ENCODE results near the gene GRIK2.
A peak's percentile ranks its signal among the peaks of the same experiment; 100 is the strongest.

GRIK2 gene

DNA sequence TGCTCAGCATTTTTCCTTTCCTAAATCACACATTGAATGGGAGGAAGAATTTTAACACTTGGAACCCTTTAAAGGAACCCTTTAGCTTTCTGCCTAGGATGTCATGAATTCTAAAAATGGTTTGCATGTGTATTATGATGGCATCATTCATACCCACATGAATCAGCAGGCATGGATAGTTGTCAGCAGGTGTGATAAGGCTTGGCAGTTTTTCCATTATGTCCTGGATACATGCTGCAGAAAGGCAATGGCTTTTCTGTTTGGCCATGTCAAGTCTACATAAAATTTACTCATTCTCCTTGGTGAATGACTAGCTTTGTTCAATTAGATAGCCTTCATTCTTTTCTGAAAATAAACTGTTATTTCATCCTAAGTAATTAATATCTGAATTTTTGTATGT is 353.7 kb downstream of the GRIK2 start:
- H3K79me2 ChIP-seq (ENCODE audit: control insufficient read depth, insufficient read depth, low read length, poor library complexity), result no peaks in the 10 kb centered on the region
- H2AK5ac ChIP-seq (ENCODE audit: low read length), result no peak overlapping the region
- DNase-seq, result peak in 1 of 2 donors; percentile 35
- no peak overlapping the region for H4K12ac ChIP-seq (ENCODE audit: low read depth, low read length)
- H3K23ac ChIP-seq (ENCODE audit: low read length), result no peak overlapping the region
- no peak overlapping the region for H2BK5ac ChIP-seq (ENCODE audit: low read depth, low read length, poor library complexity)
- no peaks in the 10 kb centered on the region for H3K79me1 ChIP-seq (ENCODE audit: low read length)
- H3K9me3 ChIP-seq (ENCODE audit: insufficient read depth, low read depth, low read length), result no peaks in the 10 kb centered on the region
- no peak overlapping the region for H3K4ac ChIP-seq (ENCODE audit: low read depth, low read length)
- H2AFZ ChIP-seq (ENCODE audit: insufficient read depth, low read length, poor library complexity), result no peak overlapping the region
- no peak overlapping the region for H2BK12ac ChIP-seq (ENCODE audit: low read length)
- no peak overlapping the region for H4K91ac ChIP-seq (ENCODE audit: low read depth, low read length)
- no peaks in the 10 kb centered on the region for H3K4me1 ChIP-seq (ENCODE audit: control insufficient read depth in 1 of 2, insufficient read depth in 2 of 2, low read length in 2 of 2)
- H3K27me3 ChIP-seq (ENCODE audit: insufficient read depth, low read length), result no peaks in the 10 kb centered on the region
- no peak overlapping the region for H3K9ac ChIP-seq (ENCODE audit: low read length)
- no peak overlapping the region for H3K18ac ChIP-seq (ENCODE audit: low read length)
- no peak overlapping the region for H2BK120ac ChIP-seq (ENCODE audit: insufficient read depth, low read length, poor library complexity)
- H4K8ac ChIP-seq (ENCODE audit: low read depth, low read length), result no peak overlapping the region
- H3K36me3 ChIP-seq (ENCODE audit: control insufficient read depth in 1 of 2, insufficient read depth in 2 of 2, low read length in 2 of 2), result no peaks in the 10 kb centered on the region
- H3K4me2 ChIP-seq (ENCODE audit: low read length), result no peak overlapping the region
- H3K27ac ChIP-seq (ENCODE audit: low read depth, low read length), result no peak overlapping the region
- H3K14ac ChIP-seq (ENCODE audit: low read length), result no peak overlapping the region
- H3K4me3 ChIP-seq (ENCODE audit: low read depth, low read length), result no peak overlapping the region

DNA sequence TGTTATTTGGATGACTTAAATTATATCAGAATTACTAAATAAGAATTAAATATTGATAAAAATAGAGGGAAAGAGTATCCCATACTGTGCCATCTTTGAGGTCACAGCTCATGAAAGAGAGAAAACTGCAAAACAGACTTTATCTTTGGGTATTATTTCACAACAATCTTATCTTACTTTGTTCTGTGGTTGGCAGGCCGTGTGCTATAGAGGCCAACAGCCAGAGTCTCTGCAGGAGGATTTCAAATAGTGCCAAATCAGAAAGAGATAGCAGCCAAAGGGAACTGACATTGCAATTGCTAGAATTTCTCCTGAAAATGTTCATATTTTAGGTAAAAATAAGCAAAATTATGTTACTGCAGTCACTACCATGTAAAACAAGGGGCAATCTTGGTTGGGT is 354.2 kb downstream of the GRIK2 start:
- H3K79me1 ChIP-seq (ENCODE audit: low read length), result no peaks in the 10 kb centered on the region
- no peak overlapping the region for H2AK5ac ChIP-seq (ENCODE audit: low read length)
- no peak overlapping the region for H2BK120ac ChIP-seq (ENCODE audit: insufficient read depth, low read length, poor library complexity)
- no peaks in the 10 kb centered on the region for H3K36me3 ChIP-seq (ENCODE audit: control insufficient read depth in 1 of 2, insufficient read depth in 2 of 2, low read length in 2 of 2)
- no peak overlapping the region for H3K23ac ChIP-seq (ENCODE audit: low read length)
- H2BK5ac ChIP-seq (ENCODE audit: low read depth, low read length, poor library complexity), result no peak overlapping the region
- no peak overlapping the region for H3K9ac ChIP-seq (ENCODE audit: low read length)
- H3K4ac ChIP-seq (ENCODE audit: low read depth, low read length), result no peak overlapping the region
- H3K4me1 ChIP-seq (ENCODE audit: control insufficient read depth in 1 of 2, insufficient read depth in 2 of 2, low read length in 2 of 2), result no peaks in the 10 kb centered on the region
- no peak overlapping the region for H3K4me2 ChIP-seq (ENCODE audit: low read length)
- no peaks in the 10 kb centered on the region for H3K9me3 ChIP-seq (ENCODE audit: insufficient read depth, low read depth, low read length)
- H2AFZ ChIP-seq (ENCODE audit: insufficient read depth, low read length, poor library complexity), result no peak overlapping the region
- H3K4me3 ChIP-seq (ENCODE audit: low read depth, low read length), result no peak overlapping the region
- no peaks in the 10 kb centered on the region for H3K27me3 ChIP-seq (ENCODE audit: insufficient read depth, low read length)
- no peak overlapping the region for H3K14ac ChIP-seq (ENCODE audit: low read length)
- no peak for DNase-seq
- H3K79me2 ChIP-seq (ENCODE audit: control insufficient read depth, insufficient read depth, low read length, poor library complexity), result no peaks in the 10 kb centered on the region
- no peak overlapping the region for H3K27ac ChIP-seq (ENCODE audit: low read depth, low read length)
- no peak overlapping the region for H3K18ac ChIP-seq (ENCODE audit: low read length)
- WGBS (ENCODE audit: extremely low coverage, insufficient coverage, insufficient read length), result no CpG with 5 or more reads among the region's 1 CpG
- no peak overlapping the region for H4K12ac ChIP-seq (ENCODE audit: low read depth, low read length)
- no peak overlapping the region for H4K91ac ChIP-seq (ENCODE audit: low read depth, low read length)
- no peak overlapping the region for H4K8ac ChIP-seq (ENCODE audit: low read depth, low read length)
- H2BK12ac ChIP-seq (ENCODE audit: low read length), result no peak overlapping the region

DNA sequence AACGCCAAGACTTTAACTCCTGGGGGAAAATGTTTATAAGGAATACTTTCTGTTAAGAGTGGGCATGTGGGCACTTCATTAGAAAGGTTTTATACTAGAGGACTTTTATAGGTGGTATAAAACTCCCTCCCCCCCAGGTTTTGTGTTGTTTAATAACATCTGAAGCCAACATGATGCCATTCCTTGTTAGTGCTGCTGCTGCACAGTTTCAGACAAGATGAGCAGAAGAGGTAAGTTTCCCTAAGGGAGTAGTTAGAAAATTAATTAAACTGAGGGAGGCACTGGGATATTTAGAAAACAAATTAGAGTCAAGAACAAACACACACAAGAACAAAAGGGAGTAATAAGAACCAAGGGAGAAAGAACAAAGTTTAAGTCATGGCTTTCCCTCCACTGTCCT is 362.4 kb downstream of the GRIK2 start:
- no peaks in the 10 kb centered on the region for H3K79me2 ChIP-seq (ENCODE audit: control insufficient read depth, insufficient read depth, low read length, poor library complexity)
- H3K23ac ChIP-seq (ENCODE audit: low read length), result no peak overlapping the region
- H3K9me3 ChIP-seq (ENCODE audit: insufficient read depth, low read depth, low read length), result no peaks in the 10 kb centered on the region
- no peak overlapping the region for H2AK5ac ChIP-seq (ENCODE audit: low read length)
- H2BK5ac ChIP-seq (ENCODE audit: low read depth, low read length, poor library complexity), result no peak overlapping the region
- H3K4me1 ChIP-seq (ENCODE audit: control insufficient read depth in 1 of 2, insufficient read depth in 2 of 2, low read length in 2 of 2), result no peaks in the 10 kb centered on the region
- no peaks in the 10 kb centered on the region for H3K79me1 ChIP-seq (ENCODE audit: low read length)
- H3K4me2 ChIP-seq (ENCODE audit: low read length), result no peak overlapping the region
- no peak overlapping the region for H4K91ac ChIP-seq (ENCODE audit: low read depth, low read length)
- no peak overlapping the region for H3K9ac ChIP-seq (ENCODE audit: low read length)
- no peak overlapping the region for H4K8ac ChIP-seq (ENCODE audit: low read depth, low read length)
- no peak overlapping the region for H2BK12ac ChIP-seq (ENCODE audit: low read length)
- H3K4me3 ChIP-seq (ENCODE audit: low read depth, low read length), result no peak overlapping the region
- WGBS (ENCODE audit: extremely low coverage, insufficient coverage, insufficient read length), result no CpG with 5 or more reads among the region's 1 CpG
- no peak overlapping the region for H2BK120ac ChIP-seq (ENCODE audit: insufficient read depth, low read length, poor library complexity)
- DNase-seq, result no peak
- no peaks in the 10 kb centered on the region for H3K36me3 ChIP-seq (ENCODE audit: control insufficient read depth in 1 of 2, insufficient read depth in 2 of 2, low read length in 2 of 2)
- no peak overlapping the region for H2AFZ ChIP-seq (ENCODE audit: insufficient read depth, low read length, poor library complexity)
- no peak overlapping the region for H4K12ac ChIP-seq (ENCODE audit: low read depth, low read length)
- H3K4ac ChIP-seq (ENCODE audit: low read depth, low read length), result no peak overlapping the region
- no peak overlapping the region for H3K27ac ChIP-seq (ENCODE audit: low read depth, low read length)
- H3K27me3 ChIP-seq (ENCODE audit: insufficient read depth, low read length), result no peaks in the 10 kb centered on the region
- H3K14ac ChIP-seq (ENCODE audit: low read length), result no peak overlapping the region
- H3K18ac ChIP-seq (ENCODE audit: low read length), result no peak overlapping the region

DNA sequence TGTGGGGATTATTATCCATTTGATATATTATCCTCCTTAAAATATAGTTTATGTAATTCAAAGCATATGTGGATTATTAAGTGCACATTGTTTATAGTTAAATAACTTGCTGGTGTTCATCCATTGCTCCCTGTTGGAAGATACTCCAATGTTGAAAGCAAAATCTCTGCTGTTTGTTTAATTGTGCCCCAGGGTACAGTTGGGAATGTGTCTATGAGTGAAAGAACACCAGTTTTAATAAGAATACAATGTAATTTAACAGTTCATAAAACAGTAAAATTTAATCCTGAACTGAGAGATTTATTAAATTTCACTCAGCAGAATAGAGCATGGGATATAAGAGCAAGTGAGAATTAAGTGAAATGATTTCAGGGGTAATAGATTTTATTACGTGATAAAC is 364.9 kb downstream of the GRIK2 start:
- no peak overlapping the region for H3K4ac ChIP-seq (ENCODE audit: low read depth, low read length)
- no peaks in the 10 kb centered on the region for H3K79me1 ChIP-seq (ENCODE audit: low read length)
- H3K23ac ChIP-seq (ENCODE audit: low read length), result no peak overlapping the region
- no peaks in the 10 kb centered on the region for H3K27me3 ChIP-seq (ENCODE audit: insufficient read depth, low read length)
- no CpG with 5 or more reads among the region's 1 CpG for WGBS (ENCODE audit: extremely low coverage, insufficient coverage, insufficient read length)
- no peaks in the 10 kb centered on the region for H3K4me1 ChIP-seq (ENCODE audit: control insufficient read depth in 1 of 2, insufficient read depth in 2 of 2, low read length in 2 of 2)
- H3K4me3 ChIP-seq (ENCODE audit: low read depth, low read length), result no peak overlapping the region
- DNase-seq, result no peak
- no peak overlapping the region for H3K14ac ChIP-seq (ENCODE audit: low read length)
- no peaks in the 10 kb centered on the region for H3K9me3 ChIP-seq (ENCODE audit: insufficient read depth, low read depth, low read length)
- H3K4me2 ChIP-seq (ENCODE audit: low read length), result no peak overlapping the region
- no peak overlapping the region for H2BK120ac ChIP-seq (ENCODE audit: insufficient read depth, low read length, poor library complexity)
- H4K91ac ChIP-seq (ENCODE audit: low read depth, low read length), result no peak overlapping the region
- H2AK5ac ChIP-seq (ENCODE audit: low read length), result no peak overlapping the region
- no peak overlapping the region for H3K27ac ChIP-seq (ENCODE audit: low read depth, low read length)
- no peak overlapping the region for H2AFZ ChIP-seq (ENCODE audit: insufficient read depth, low read length, poor library complexity)
- H2BK5ac ChIP-seq (ENCODE audit: low read depth, low read length, poor library complexity), result no peak overlapping the region
- H3K79me2 ChIP-seq (ENCODE audit: control insufficient read depth, insufficient read depth, low read length, poor library complexity), result no peaks in the 10 kb centered on the region
- no peak overlapping the region for H3K18ac ChIP-seq (ENCODE audit: low read length)
- no peak overlapping the region for H2BK12ac ChIP-seq (ENCODE audit: low read length)
- H4K8ac ChIP-seq (ENCODE audit: low read depth, low read length), result no peak overlapping the region
- H3K9ac ChIP-seq (ENCODE audit: low read length), result no peak overlapping the region
- no peak overlapping the region for H4K12ac ChIP-seq (ENCODE audit: low read depth, low read length)
- H3K36me3 ChIP-seq (ENCODE audit: control insufficient read depth in 1 of 2, insufficient read depth in 2 of 2, low read length in 2 of 2), result no peaks in the 10 kb centered on the region

All from trophoblast cell (in vitro differentiated cells and primary cell).